ENCODE data around the gene MCF2L.

GRCh38 chr13:113098162-113098732 lies 129.2 kb downstream of the MCF2L start:
- no peak for TF ChIP-seq POLR2A (IDR thresholded peaks at IDR 0.05)
- no peak for TF ChIP-seq CTCF (IDR thresholded peaks at IDR 0.05)

All from body of pancreas (tissue), 4 donors.